ENCODE data around the gene CCM2L.

Gene CCM2L

DNA sequence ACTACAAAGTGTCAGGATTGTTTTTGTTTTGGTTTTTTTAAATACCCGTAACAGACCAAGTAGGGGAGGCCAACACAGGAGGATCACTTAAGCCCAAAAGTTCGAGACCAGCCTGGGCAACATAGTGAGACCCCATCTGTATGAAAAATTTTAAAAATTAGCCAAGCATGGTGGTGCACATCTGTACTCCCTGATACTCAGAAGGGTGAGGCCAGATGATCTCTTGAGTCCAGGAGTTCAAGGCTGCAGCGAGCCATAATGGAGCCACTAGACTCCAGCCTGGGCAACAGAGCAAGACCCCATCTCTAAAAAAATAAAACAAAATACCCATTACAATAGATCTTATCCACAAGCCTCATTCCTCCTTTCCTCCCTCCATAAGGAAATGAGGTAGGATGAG is 70.5 kb downstream of the CCM2L start:
- Mint-ChIP-seq H3K4me1 (peaks cover 10% of the 10 kb centered on the region), H3K36me3 (ENCODE audit: low read depth) (no peaks in the 10 kb centered on the region), H3K9me3 (no peaks in the 10 kb centered on the region), H3K27me3 (ENCODE audit: low read depth, poor library complexity) (peaks cover 8% of the 10 kb centered on the region), H3K4me3 (no peak overlapping the region), H3K27ac (no peak overlapping the region)
- DNase-seq = no peak
- TF ChIP-seq, protein P1, sequence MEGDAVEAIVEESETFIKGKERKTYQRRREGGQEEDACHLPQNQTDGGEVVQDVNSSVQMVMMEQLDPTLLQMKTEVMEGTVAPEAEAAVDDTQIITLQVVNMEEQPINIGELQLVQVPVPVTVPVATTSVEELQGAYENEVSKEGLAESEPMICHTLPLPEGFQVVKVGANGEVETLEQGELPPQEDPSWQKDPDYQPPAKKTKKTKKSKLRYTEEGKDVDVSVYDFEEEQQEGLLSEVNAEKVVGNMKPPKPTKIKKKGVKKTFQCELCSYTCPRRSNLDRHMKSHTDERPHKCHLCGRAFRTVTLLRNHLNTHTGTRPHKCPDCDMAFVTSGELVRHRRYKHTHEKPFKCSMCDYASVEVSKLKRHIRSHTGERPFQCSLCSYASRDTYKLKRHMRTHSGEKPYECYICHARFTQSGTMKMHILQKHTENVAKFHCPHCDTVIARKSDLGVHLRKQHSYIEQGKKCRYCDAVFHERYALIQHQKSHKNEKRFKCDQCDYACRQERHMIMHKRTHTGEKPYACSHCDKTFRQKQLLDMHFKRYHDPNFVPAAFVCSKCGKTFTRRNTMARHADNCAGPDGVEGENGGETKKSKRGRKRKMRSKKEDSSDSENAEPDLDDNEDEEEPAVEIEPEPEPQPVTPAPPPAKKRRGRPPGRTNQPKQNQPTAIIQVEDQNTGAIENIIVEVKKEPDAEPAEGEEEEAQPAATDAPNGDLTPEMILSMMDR (IDR thresholded peaks at IDR 0.05) = no peak
